DOHH2 (cell line): ENCODE measurements around the gene ORC5.

Experiments used
- H3F3A ChIP-seq: fragments of 200-600 bp; sonication (generic), shearing (Covaris generic); 2 replicates; pipeline ENCODE4 v1.6.0; 2016; ENCODE audit warnings: antibody characterized with exemption, mild to moderate bottlenecking; ENCODE audit not compliant: control insufficient read depth, insufficient read depth
- H3K27ac ChIP-seq: fragments of 200-600 bp; sonication (generic); 2 replicates; pipeline ENCODE4 v1.5.1; 2014; ENCODE audit warnings: low read depth, mild to moderate bottlenecking, low read length, moderate library complexity
- H3K27me3 ChIP-seq: fragments of 200-600 bp; sonication (generic); 2 replicates; pipeline ENCODE4 v1.6.1; 2014; ENCODE audit warnings: mild to moderate bottlenecking, low read length, mixed read lengths; ENCODE audit not compliant: control insufficient read depth
- H3K36me3 ChIP-seq: fragments of 200-600 bp; sonication (generic); 2 replicates; pipeline ENCODE4 v1.6.1; 2014; ENCODE audit warnings: mild to moderate bottlenecking, low read length, moderate library complexity, mixed read lengths; ENCODE audit not compliant: control insufficient read depth
- H3K4me1 ChIP-seq: fragments of 200-600 bp; sonication (generic); 2 replicates; pipeline ENCODE4 v1.6.1; 2014; ENCODE audit warnings: mild to moderate bottlenecking, low read length, mixed read lengths; ENCODE audit not compliant: control insufficient read depth
- H3K4me2 ChIP-seq: fragments of 200-600 bp; sonication (generic); 2 replicates; pipeline ENCODE4 v1.6.0; 2014; ENCODE audit warnings: mild to moderate bottlenecking, low read length, moderate library complexity
- H3K4me3 ChIP-seq: fragments of 200-600 bp; sonication (generic); 2 replicates; pipeline ENCODE4 v1.5.1; 2014; ENCODE audit warnings: mild to moderate bottlenecking, low read length, mixed read lengths
- H3K79me2 ChIP-seq: fragments of 200-600 bp; sonication (generic); 2 replicates; pipeline ENCODE4 v1.6.1; 2014; ENCODE audit warnings: mild to moderate bottlenecking, low read length, mixed read lengths; ENCODE audit not compliant: control insufficient read depth
- H3K9me2 ChIP-seq: fragments of 200-600 bp; sonication (generic); replicated peaks from 2 replicates; pipeline ENCODE4 v1.6.1; 2014; ENCODE audit warnings: mild to moderate bottlenecking, low read length, mixed read lengths; ENCODE audit not compliant: control insufficient read depth
- H3K9me3 ChIP-seq: fragments of 200-600 bp; sonication (generic); 2 replicates; pipeline ENCODE4 v1.6.1; 2014; ENCODE audit warnings: antibody characterized with exemption, low read length, mixed read lengths; ENCODE audit not compliant: control insufficient read depth, insufficient read depth
- H4K20me1 ChIP-seq: fragments of 200-600 bp; sonication (generic); 2 replicates; pipeline ENCODE4 v1.6.0; 2014; ENCODE audit warnings: low read depth, mild to moderate bottlenecking, antibody characterized with exemption, low read length, moderate library complexity; ENCODE audit not compliant: control insufficient read depth, insufficient read depth
- CTCF ChIP-seq: fragments of 200-600 bp; sonication (generic); IDR thresholded peaks from one replicate; pipeline ENCODE4 v1.5.1; 2014; ENCODE audit warnings: antibody characterized with exemption, mild to moderate bottlenecking, low read depth, low read length; ENCODE audit not compliant: poor library complexity, severe bottlenecking
- EZH2phosphoT487 ChIP-seq: fragments of 200-600 bp; sonication (generic); IDR thresholded peaks from 2 replicates; pipeline ENCODE4 v1.6.1; 2017; ENCODE audit warnings: borderline replicate concordance, mild to moderate bottlenecking, antibody characterized with exemption, low read length, moderate library complexity, mixed read lengths

The ORC5 gene

GRCh38 chr7:104130726-104131125 lies 77.1 kb downstream of the ORC5 start:
- no peak overlapping the region for H3K4me3 ChIP-seq
- no peaks in the 10 kb centered on the region for H3F3A ChIP-seq
- no peak overlapping the region for H3K27ac ChIP-seq
- no peaks in the 10 kb centered on the region for H3K79me2 ChIP-seq
- H4K20me1 ChIP-seq: no peaks in the 10 kb centered on the region
- H3K27me3 ChIP-seq: no peaks in the 10 kb centered on the region
- no peaks in the 10 kb centered on the region for H3K9me2 ChIP-seq
- peaks cover 79% of the 10 kb centered on the region for H3K36me3 ChIP-seq
- H3K4me2 ChIP-seq: no peak overlapping the region
- H3K4me1 ChIP-seq: no peaks in the 10 kb centered on the region
- no peaks in the 10 kb centered on the region for H3K9me3 ChIP-seq
- TF ChIP-seq EZH2phosphoT487: no peak
- no peak for TF ChIP-seq CTCF

- no peak overlapping the region for H3K27ac ChIP-seq
- peaks cover 57% of the 10 kb centered on the region for H3K36me3 ChIP-seq
Observed at GRCh38 chr7:104127204-104127603, 80.6 kb downstream of the ORC5 start.

GRCh38 chr7:104126411-104126841 lies 81.4 kb downstream of the ORC5 start:
- Histone ChIP-seq H3K9me2 (no peaks in the 10 kb centered on the region), H3K36me3 (peaks cover 52% of the 10 kb centered on the region), H3K4me3 (no peak overlapping the region), H3K27ac (no peak overlapping the region), H3K4me1 (no peaks in the 10 kb centered on the region), H3K27me3 (no peaks in the 10 kb centered on the region), H3K4me2 (no peak overlapping the region), H3K79me2 (no peaks in the 10 kb centered on the region), H3K9me3 (no peaks in the 10 kb centered on the region), H3F3A (no peaks in the 10 kb centered on the region), H4K20me1 (no peaks in the 10 kb centered on the region)
- TF ChIP-seq CTCF: no peak
- TF ChIP-seq EZH2phosphoT487: no peak

More at GRCh38 chr7:104127204-104127603, 80.6 kb downstream of the ORC5 start:
- no peaks in the 10 kb centered on the region for H3K4me1 ChIP-seq
- no peaks in the 10 kb centered on the region for H4K20me1 ChIP-seq
- H3K79me2 ChIP-seq: no peaks in the 10 kb centered on the region
- H3K9me2 ChIP-seq: no peaks in the 10 kb centered on the region
- H3F3A ChIP-seq: no peaks in the 10 kb centered on the region
- H3K27me3 ChIP-seq: no peaks in the 10 kb centered on the region
- H3K4me2 ChIP-seq: no peak overlapping the region
- no peak overlapping the region for H3K4me3 ChIP-seq
- H3K9me3 ChIP-seq: no peaks in the 10 kb centered on the region
- no peak for TF ChIP-seq EZH2phosphoT487
- no peak for TF ChIP-seq CTCF
